ENCODE data around the gene CRACR2B.
A peak's percentile ranks its signal among the peaks of the same experiment; 100 is the strongest.

CRACR2B gene

GRCh38 chr11:827146-827896, 398 bp upstream of the CRACR2B start:
- DNase-seq, result no peak

DNA sequence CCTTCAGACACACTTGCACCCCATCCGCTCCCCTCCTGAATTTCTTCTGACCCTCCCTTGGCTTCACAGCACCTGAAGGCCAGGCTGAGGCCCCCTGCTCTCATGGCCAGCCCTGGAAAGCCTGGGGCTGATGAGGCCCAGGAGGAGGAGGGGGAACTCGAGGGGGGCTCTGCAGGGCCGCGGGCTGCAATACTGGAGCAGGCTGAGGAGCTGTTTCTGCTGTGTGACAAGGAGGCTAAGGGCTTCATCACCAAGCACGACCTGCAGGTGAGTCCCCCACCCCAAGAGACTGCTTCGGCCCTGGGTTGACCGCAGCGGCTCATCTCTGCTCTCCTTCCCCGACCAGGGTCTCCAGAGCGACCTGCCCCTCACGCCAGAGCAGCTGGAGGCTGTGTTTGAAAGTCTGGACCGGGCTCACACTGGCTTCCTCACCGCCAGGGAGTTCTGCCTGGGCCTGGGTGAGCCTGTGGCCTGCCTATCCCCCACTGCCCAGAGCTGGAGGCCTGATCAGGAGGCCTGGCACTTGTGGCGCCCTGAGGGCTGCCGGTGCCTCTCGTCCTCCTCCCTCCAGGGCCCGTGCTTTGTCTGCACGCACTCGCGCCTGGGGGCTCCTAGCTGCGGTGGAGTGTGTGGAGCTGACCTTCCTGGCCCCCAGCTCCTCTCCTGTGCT, 922 bp downstream of the CRACR2B start:
- DNase-seq, result no peak

DNA sequence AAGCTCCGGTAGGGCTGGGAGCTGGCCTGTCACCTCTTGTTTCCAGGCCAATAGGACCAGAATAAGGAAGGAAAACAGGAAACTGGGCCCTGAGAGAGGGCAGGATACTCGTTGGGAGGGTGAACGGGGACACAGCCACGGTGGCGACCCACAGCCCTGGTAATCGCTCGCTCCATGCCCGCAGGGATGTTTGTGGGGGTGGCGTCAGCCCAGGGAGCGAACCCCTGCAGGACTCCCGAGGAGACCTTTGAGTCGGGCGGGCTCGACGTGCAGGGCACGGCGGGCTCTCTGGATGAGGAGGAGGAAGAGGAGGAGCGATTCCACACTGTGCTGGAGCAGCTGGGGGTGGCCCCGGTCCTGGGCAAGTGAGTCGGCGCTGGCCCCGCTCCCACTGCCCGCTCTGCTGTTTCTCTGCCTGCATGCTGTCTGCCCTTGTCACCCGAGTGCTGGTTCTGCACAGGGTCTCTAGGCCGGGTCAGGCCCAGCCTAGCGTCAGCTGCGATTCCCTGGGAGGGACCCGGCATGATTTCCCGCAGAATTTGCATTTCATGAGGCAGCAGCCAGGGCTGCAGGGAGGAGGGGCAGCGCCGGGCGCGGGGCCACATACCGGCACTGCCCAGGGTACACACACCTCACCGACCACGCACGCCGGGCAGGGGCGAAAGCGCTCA, 1.6 kb downstream of the CRACR2B start:
- no peak for DNase-seq

- no peak for DNase-seq
These were observed 2.2 kb downstream of the CRACR2B start for GRCh38 chr11:829847-830294.

GRCh38 chr11:830295-831117, 2.8 kb downstream of the CRACR2B start:
- DNase-seq, result peak; percentile 66

- DNase-seq, result no peak
These were observed 3.6 kb downstream of the CRACR2B start for GRCh38 chr11:831118-831864.

DNA sequence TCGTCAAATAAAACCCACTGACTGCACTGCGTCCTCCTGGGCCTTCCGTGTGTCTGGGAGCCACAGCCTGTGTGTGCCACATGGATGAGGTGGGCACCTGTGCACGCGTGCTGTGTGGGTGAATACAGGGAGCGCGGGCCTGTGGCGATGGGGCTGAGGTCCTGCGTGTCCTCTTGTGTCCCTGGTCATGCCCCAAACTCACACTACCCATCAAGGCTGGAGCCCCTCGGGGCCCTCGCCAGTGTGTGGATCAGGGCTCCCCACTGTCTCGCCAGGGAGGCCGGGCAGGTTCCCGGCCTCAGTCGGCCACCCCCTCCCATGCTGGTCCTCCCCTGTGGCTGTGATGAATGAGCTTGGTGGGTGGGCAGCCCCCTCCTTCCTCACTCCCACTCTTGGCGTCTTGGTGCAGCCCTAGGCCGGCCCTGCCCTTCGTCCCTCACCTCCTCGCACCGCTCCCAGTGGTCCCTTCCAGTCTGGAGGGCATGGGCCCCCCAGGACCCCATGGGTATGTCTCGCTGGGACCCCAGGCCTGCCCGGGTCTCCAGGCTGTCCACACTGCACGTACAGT, 4.3 kb downstream of the CRACR2B start:
- DNase-seq, result no peak

DNA sequence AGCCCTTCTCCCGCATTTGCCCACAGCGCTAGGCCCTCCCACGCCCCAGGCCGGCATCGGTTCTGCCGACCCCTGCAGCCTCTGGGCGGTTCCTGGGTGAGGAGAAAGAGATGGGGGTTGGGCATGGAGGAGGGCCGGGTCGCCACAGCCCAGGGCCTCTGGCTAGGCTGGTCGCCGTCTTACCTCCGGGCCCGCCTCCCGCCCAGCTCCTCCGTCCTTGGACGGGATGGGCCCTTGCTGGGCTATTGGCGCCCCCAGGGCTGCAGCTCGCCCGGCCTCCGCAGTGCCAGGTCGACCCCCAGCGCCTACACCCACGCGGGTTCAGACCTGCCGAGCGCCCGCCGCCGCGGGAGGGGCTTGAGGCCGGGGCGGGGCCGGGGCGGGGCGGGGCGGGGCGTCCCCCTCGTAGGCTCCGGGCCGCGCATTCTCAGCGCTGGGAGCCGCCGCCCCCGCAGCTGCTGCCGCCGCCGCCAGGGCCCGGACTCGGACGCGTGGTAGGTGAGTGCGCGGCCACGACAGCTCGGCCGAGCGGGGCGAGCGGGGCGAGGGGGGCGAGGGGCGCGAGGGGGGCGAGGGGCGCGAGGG, 4.9 kb downstream of the CRACR2B start, which contains the start of gene CD151:
CD151 (plus strand) TSS at position 424 of the 585 bp plus-strand sequence. CDS start 3,118 bp downstream, outside the sequence.
- no peak for DNase-seq

GRCh38 chr11:833114-833791, 5.5 kb downstream of the CRACR2B start:
- DNase-seq, result peak; percentile 13

DNA sequence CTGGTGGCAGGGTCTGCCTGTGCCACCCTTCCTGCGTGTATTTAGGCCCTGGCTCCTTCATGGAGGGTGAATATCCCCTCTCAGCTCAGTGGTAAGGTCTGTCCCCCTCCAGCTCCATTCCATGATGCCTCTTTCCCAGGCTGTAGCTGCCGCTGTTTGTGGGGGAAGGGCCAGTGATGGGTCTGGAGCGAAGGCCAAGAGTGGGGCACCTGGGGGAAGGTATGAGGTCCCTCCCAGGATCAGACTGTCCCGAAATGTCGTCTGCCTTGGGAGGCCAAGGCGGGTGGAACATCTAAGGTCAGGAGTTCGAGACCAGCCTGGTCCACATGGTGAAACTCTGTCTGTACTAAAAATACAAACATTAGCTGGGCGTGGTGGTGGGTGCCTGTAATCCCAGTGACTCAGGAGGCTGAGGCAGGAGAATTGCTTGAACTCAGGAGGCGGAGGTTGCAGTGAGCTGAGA, 6.2 kb downstream of the CRACR2B start:
- no peak for DNase-seq

DNA sequence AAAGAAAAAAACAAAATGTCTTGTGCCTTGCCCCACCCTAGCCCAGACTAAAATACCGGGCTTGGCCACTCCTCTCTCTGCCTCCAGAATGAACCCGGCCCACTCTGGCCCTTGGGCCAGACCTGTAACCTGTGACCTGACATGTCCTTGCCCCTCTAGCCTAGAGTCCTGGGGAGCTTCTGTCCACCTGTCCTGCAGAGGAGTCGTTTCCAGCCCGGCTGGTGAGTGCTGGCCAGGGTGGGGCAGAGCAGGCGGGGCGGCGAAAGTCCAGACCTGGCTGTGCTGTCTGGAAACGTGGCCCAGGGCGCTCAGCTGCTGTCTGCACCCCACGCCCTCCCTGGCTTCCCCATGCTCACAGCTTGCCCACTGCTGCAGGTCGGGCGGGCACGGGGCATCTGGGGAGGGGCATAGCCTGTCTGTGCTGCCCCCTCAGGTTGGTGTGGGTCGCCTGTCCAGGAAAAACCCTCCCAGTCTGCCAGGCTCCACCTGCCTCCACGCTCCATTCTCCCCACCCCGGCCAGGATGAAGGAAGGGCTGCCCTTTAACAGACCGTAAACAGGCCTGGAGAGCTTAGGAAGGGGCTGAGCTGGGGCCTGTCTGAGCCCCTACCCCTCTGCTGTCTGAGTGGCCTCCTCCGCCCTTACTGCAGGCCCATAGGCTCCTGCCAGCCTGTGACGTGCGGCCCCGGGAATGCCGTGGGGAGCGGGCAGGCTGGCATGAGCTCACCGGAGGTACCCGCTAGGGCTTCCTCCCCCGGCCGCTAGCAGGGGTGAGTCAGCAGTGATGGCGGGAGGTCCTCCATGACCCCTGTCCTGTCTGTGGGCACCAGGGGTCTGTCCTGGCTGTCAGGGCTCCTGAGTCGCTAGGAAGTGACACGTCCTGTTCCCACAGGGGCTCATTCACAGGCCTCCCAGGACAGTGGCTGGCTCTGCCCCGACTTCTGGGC, 6.9 kb downstream of the CRACR2B start:
- DNase-seq, result no peak

- no peak for DNase-seq
These were observed 8.6 kb downstream of the CRACR2B start for GRCh38 chr11:836274-836673.

GRCh38 chr11:836700-837099, 9.0 kb downstream of the CRACR2B start:
- DNase-seq, result no peak

DNA sequence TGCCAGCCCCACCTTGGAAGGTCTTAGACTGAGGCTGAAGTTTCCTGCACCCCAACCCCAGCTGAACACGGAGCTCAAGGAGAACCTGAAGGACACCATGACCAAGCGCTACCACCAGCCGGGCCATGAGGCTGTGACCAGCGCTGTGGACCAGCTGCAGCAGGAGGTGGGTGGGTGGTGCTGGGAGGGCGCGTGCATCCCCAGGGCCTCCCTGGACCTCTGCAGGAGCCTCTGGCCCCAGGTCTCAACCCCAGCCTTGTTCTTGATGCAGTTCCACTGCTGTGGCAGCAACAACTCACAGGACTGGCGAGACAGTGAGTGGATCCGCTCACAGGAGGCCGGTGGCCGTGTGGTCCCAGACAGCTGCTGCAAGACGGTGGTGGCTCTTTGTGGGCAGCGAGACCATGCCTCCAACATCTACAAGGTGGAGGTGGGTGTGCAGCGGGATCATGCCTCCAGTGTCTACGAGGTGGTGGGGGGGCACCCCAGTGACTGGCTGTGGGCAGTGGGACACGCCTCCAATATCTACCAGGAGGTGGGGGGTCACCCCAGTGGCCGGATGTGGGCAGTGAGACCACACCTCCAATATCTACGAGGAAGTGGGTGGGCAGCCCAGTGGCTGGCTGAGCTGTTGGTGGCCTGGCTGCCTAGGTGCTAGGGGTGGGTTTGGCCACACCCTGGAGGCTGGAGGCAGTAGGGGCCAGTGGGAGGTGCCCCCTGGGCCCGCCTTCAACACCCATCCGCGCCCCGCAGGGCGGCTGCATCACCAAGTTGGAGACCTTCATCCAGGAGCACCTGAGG, 9.7 kb downstream of the CRACR2B start:
- no peak for DNase-seq

- no peak for DNase-seq
These were observed 10.2 kb downstream of the CRACR2B start for GRCh38 chr11:837990-838307.

- no peak for DNase-seq
These were observed 10.9 kb downstream of the CRACR2B start for GRCh38 chr11:838441-839279.

- DNase-seq, result no peak
These were observed 11.5 kb downstream of the CRACR2B start for GRCh38 chr11:839280-839623.
